Renal cortex interstitium (tissue), 11 donors: Measurements from ENCODE around the gene CNTLN. TPM values are rescaled to one million over a fixed set of nuclear protein-coding genes. Genes with fewer than 3 reads are reported as not detected.
"Not testable (repeated sequence)": the region's sequence is repeated elsewhere in the genome, so short reads cannot be mapped to it uniquely, and the experiment has no call there.

Experiments
- DNase-seq, 11 donors: peaks; one replicate each; pipeline ENCODE4 v3.0.0-alpha.2; 2013; ENCODE audit warnings: low read depth in 9 of 11, low spot score in 4 of 11; ENCODE audit errors: extremely low read depth in 1 of 11
- polyA plus RNA-seq, 3 donors: library from polyadenylated mRNA; unstranded; fragments of 120-200 nt; gene quantifications; one replicate each; pipeline ENCODE4 v1.2.1, GENCODE V29; 2013; ENCODE audit not compliant: insufficient read length in 3 of 3

CNTLN gene
- polyA plus RNA-seq, 3 donors: 11.3 to 16.3 (median 12.2) TPM

GRCh38 chr9:17268531-17269188 is 133.8 kb downstream of the CNTLN start:
- not testable (repeated sequence) for DNase-seq

- DNase-seq: no peak
Observed at GRCh38 chr9:17269799-17270198, 135.0 kb downstream of the CNTLN start.

GRCh38 chr9:17272536-17272935 is 137.7 kb downstream of the CNTLN start:
- no peak for DNase-seq

- DNase-seq: no peak
Observed at GRCh38 chr9:17280350-17281012, 145.6 kb downstream of the CNTLN start.

- DNase-seq: not testable (repeated sequence)
Observed at GRCh38 chr9:17290673-17291072, 155.8 kb downstream of the CNTLN start.

DNA sequence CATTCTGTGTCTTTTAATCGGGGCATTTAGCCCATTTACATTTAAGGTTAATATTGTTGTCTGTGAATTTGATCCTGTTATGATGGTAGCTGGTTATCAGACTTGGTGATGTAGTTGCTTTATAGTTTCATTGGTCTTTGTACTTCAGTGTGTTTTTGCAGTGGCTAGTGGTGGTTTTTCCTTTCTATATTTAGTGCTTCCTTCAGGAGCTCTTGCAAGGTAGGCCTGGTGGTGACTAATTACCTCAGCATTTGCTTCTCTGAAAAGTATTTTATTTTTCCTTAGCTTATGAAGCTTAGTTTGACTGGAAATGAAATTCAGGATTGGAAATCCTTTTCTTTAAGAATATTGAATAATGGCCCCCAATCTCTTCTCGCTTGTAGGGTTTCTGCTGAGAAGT is 156.9 kb downstream of the CNTLN start:
- no peak for DNase-seq

- no peak for DNase-seq
Observed at GRCh38 chr9:17293685-17294084, 158.8 kb downstream of the CNTLN start.

DNA sequence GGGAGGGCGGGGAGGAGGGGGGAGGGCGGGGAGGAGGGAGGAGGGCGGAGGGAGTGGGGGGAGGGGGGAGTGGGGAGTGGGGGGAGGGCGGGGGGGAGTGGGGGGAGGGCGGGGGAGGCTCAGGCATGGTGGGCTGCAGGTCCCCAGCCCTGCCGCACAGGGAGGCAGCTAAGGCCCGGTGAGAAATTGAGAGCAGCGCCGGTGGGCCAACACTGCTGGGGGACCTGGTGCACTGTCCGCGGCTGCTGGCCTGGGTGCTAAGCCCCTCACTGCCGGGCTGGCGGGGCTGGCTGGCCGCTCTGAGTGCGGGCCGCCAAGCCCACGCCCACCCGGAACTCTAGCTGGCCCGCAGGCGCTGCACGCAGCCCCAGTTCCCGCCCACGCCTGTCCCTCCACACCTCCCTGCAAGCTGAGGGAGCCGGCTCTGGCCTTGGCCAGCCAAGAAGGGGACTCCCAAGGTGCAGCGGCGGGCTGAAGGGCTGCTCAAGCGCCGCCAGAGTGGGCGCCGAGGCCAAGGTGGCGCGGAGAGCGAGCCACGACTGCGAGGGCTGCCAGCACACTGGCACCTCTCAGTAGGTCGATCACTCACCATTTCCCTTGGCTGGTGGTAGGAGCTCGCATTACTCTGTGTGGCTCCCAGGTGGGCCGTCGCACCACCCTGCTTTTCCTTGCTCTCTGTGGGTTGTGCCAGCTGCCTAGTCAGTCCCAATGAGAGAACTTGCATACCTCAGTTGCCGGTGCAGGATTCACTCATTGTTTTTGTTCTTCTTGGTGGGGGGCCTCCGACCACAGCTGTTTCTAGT is 160.2 kb downstream of the CNTLN start:
- no peak for DNase-seq

GRCh38 chr9:17315341-17315740 is 180.5 kb downstream of the CNTLN start:
- no peak for DNase-seq

DNA sequence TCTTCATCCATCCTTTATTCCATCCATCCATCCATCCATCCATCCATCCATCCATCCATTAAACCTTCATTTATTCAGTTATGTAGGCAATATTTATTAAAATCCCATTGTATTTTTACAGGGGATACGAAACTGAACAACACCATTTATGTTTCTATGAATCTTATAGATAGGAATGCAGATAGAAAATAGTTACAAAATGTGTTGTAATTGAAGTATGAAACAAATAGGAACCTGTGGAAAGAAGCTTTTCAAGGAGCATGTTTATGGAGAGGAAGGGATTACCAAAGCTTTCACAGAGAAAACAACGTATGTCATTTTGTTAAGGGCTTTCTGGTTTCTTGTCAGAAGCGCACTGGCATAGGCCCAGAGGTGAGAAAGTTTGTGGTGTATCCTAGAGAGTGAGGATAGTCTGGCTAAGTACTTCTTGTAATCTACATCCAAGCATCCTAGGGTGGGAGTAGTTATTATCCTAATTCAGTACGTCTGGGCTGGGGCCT is 184.0 kb downstream of the CNTLN start:
- DNase-seq: no peak

DNA sequence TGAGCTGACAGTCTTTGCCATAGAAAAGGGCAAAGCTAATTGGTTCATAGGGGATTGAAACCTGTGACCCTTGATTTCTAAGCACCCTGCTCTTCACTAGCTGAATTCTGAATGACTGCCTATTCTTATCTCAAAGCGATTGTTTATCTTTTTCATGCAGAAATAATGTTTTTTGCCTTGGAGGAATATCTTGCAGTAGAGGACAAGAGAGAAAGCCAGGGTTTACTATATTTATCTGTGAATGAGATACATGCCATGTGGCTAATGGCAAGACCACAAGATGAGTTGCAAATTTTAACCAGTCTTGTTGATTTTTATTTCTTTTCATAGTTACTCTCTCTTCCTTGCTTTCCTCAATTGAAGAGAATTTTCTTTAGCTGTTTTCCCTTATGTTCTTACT is 185.0 kb downstream of the CNTLN start:
- no peak for DNase-seq

DNA sequence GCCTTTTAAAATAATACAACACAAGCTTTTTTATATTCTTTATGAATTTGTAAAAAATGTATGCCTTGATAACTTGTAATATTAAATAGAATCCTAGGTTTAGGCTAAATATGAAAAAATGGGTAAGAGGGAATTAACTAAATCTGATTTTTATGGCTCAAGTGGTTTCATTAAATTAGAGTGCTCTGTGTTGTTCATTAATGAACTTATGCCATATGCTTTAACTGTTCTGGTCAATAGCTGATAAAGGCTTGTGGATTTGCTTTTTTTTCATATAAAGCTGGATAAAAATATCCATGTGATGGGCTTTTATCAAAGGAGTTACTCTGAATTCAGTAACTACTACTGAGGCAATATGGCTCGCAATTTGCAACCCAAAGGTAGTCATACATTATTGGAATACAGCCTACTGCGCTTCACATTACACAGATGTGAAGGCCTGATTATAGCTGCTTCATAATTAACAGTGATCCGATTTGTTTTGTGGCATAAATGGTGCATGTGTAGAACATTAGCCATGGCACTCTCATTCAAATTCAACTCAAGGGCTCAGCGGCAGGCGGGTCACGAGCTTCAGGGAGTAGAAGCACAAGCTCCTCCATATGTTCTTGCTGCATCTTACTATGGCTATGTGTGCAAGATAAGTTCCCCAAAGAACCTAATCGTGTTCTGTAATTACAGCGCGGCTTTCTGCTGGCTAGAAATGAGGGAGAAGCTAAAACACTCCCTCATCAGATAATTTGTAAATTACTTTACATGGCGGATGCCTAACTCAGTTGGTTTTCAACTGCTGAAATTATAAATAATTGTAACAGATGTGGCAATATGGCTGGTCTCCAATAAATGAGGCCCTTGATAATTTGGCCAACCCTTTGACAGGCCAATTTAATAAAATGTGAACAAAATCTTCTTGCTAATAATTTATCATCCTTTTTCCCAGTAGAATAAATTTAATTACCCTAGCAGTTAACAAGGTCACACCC is 188.3 kb downstream of the CNTLN start:
- DNase-seq: no peak

DNA sequence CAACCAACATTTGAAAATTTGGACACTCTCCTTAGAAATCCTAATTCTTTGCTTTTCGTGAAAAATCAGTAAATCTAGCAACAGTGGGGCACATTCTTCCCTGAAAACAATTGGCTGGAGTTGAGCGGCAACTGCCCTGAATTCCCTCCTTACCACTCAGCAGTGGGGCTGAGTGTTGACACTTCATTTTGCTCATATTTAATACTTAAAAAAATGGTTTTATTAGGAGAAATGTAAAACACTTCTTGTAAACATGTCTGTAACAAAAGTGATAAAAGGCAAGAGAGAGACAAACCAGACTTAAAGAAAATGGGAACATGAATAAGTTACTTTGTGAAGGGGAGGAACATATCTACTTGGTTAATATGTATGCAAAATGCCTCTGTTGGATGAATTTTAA is 193.5 kb downstream of the CNTLN start:
- DNase-seq: no peak

- no peak for DNase-seq
Observed at GRCh38 chr9:17330097-17330496, 195.3 kb downstream of the CNTLN start.

DNA sequence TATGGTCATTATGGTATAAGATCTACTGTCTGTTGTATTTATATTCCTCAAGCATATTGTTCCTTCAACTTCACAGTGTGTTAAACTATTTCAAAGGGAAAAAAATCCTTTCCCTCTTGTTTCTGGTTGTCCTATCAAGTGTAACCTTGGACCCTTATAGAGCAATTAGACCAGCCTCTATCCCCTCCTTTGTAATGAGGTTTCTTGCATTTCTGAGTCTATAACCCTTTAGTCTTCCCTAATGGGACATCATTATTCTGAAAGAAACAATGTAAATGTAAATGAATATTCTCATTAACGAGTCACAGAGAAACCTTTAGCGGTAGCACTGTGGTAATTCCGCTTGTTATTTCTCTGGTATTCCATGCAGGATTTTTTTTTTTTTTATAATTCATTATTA is 197.3 kb downstream of the CNTLN start:
- DNase-seq: no peak

- DNase-seq: no peak
Observed at GRCh38 chr9:17339156-17339555, 204.3 kb downstream of the CNTLN start.

DNA sequence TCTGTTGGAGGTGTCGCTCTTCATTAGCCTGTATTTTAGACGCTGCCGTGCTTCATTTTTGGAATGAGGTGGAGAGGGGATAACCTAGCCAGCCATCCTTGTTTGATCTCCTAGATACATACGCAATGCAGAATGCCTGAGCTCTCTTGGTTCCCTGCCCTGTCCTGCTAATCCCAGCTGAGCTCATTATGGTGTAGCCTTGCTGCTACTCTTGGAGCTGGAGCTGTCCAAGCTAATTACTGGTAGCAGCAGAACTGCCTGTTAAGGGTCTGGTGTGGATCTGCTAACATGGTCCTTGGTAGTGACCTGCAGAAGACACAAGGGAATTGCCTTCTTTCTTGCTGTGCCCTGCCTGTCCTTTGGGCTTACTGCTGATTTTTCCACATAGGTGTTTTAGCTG is 207.9 kb downstream of the CNTLN start:
- no peak for DNase-seq

GRCh38 chr9:17349831-17350230 is 215.0 kb downstream of the CNTLN start:
- DNase-seq: no peak

GRCh38 chr9:17354006-17354405 is 219.2 kb downstream of the CNTLN start:
- not testable (repeated sequence) for DNase-seq
